ENCODE results near the gene ACIN1. TPM values are rescaled to one million over a fixed set of nuclear protein-coding genes. Genes with fewer than 3 reads are reported as not detected.

The ACIN1 gene
- total and polyA plus RNA-seq, 10 of the 15 experiments (the other 5 are each of a cell fraction or from before 2014, with no cell fraction given): 4.3 to 148 (median 93.4) TPM

- TF ChIP-seq, protein P1, sequence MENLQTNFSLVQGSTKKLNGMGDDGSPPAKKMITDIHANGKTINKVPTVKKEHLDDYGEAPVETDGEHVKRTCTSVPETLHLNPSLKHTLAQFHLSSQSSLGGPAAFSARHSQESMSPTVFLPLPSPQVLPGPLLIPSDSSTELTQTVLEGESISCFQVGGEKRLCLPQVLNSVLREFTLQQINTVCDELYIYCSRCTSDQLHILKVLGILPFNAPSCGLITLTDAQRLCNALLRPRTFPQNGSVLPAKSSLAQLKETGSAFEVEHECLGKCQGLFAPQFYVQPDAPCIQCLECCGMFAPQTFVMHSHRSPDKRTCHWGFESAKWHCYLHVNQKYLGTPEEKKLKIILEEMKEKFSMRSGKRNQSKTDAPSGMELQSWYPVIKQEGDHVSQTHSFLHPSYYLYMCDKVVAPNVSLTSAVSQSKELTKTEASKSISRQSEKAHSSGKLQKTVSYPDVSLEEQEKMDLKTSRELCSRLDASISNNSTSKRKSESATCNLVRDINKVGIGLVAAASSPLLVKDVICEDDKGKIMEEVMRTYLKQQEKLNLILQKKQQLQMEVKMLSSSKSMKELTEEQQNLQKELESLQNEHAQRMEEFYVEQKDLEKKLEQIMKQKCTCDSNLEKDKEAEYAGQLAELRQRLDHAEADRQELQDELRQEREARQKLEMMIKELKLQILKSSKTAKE (IDR thresholded peaks at IDR 0.05; ENCODE audit: low read depth, poor library complexity, severe bottlenecking): no peak
- peak; percentile 34; the same call in 2 of the 3 replicates for TF ChIP-seq POU2F2 (IDR thresholded peaks at IDR 0.05; ENCODE audit: borderline replicate concordance, low read depth, low read length)
- TF ChIP-seq USF1 (IDR thresholded peaks at IDR 0.05; ENCODE audit: borderline replicate concordance, extremely low read length, insufficient read depth, low read depth, low read length): no peak
- TF ChIP-seq HDGF (IDR thresholded peaks at IDR 0.05): 0 out of 2 replicates have a peak, but pooled peaks have one; percentile 25
- TF ChIP-seq RAD21 (IDR thresholded peaks at IDR 0.05; ENCODE audit: insufficient read depth, low read depth, low read length): no peak
- no peak for TF ChIP-seq SUZ12 (IDR thresholded peaks at IDR 0.05; ENCODE audit: unreplicated experiment)
- TF ChIP-seq MEF2B (IDR thresholded peaks at IDR 0.05; ENCODE audit: partially characterized antibody, poor library complexity, severe bottlenecking): no peak
- no peak for TF ChIP-seq CHD1 (IDR thresholded peaks at IDR 0.05; ENCODE audit: low read depth, low read length)
- peak in 1 of 2 experiments; percentile 68; a peak in 1 of 4 replicates for TF ChIP-seq CEBPB (IDR thresholded peaks at IDR 0.05; ENCODE audit: borderline replicate concordance in 1 of 2, low read depth in 2 of 2, low read length in 2 of 2)
- TF ChIP-seq NFIC (IDR thresholded peaks at IDR 0.05; ENCODE audit: low read depth, low read length): no peak
- TF ChIP-seq, protein P2, sequence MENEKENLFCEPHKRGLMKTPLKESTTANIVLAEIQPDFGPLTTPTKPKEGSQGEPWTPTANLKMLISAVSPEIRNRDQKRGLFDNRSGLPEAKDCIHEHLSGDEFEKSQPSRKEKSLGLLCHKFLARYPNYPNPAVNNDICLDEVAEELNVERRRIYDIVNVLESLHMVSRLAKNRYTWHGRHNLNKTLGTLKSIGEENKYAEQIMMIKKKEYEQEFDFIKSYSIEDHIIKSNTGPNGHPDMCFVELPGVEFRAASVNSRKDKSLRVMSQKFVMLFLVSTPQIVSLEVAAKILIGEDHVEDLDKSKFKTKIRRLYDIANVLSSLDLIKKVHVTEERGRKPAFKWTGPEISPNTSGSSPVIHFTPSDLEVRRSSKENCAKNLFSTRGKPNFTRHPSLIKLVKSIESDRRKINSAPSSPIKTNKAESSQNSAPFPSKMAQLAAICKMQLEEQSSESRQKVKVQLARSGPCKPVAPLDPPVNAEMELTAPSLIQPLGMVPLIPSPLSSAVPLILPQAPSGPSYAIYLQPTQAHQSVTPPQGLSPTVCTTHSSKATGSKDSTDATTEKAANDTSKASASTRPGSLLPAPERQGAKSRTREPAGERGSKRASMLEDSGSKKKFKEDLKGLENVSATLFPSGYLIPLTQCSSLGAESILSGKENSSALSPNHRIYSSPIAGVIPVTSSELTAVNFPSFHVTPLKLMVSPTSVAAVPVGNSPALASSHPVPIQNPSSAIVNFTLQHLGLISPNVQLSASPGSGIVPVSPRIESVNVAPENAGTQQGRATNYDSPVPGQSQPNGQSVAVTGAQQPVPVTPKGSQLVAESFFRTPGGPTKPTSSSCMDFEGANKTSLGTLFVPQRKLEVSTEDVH (IDR thresholded peaks at IDR 0.05; ENCODE audit: low read depth, partially characterized antibody): peak; percentile 80
- no peak for TF ChIP-seq NRF1 (conservative IDR thresholded peaks at IDR 0.05; ENCODE audit: low read depth, low read length)
- no peak for TF ChIP-seq ELK1 (IDR thresholded peaks at IDR 0.05; ENCODE audit: low read depth, low read length)
- TF ChIP-seq, protein P3, sequence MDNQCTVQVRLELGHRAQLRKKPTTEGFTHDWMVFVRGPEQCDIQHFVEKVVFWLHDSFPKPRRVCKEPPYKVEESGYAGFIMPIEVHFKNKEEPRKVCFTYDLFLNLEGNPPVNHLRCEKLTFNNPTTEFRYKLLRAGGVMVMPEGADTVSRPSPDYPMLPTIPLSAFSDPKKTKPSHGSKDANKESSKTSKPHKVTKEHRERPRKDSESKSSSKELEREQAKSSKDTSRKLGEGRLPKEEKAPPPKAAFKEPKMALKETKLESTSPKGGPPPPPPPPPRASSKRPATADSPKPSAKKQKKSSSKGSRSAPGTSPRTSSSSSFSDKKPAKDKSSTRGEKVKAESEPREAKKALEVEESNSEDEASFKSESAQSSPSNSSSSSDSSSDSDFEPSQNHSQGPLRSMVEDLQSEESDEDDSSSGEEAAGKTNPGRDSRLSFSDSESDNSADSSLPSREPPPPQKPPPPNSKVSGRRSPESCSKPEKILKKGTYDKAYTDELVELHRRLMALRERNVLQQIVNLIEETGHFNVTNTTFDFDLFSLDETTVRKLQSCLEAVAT (IDR thresholded peaks at IDR 0.05): peak; percentile 88
- TF ChIP-seq PAX8 (IDR thresholded peaks at IDR 0.05): no peak
- TF ChIP-seq CREB1 (IDR thresholded peaks at IDR 0.05; ENCODE audit: low read depth): peak; percentile 97
- peak; percentile 91 for TF ChIP-seq POLR2A (IDR thresholded peaks at IDR 0.05; ENCODE audit: low read depth, low read length)
- no peak for TF ChIP-seq EP300 (IDR thresholded peaks at IDR 0.05; ENCODE audit: borderline replicate concordance in 1 of 2, control insufficient read depth in 1 of 2, low read depth in 2 of 2, low read length in 2 of 2)
- TF ChIP-seq CHD4 (IDR thresholded peaks at IDR 0.05): no peak
Observed at GRCh38 chr14:23034498-23035302, 60.2 kb downstream of the ACIN1 start, which contains the start of gene PSMB5 (continued).

Data from GM12878 (cell line).